Measurements from ENCODE around the gene CDC42BPG.
A peak's percentile ranks its signal among the peaks of the same experiment; 100 is the strongest.

CDC42BPG gene

DNA sequence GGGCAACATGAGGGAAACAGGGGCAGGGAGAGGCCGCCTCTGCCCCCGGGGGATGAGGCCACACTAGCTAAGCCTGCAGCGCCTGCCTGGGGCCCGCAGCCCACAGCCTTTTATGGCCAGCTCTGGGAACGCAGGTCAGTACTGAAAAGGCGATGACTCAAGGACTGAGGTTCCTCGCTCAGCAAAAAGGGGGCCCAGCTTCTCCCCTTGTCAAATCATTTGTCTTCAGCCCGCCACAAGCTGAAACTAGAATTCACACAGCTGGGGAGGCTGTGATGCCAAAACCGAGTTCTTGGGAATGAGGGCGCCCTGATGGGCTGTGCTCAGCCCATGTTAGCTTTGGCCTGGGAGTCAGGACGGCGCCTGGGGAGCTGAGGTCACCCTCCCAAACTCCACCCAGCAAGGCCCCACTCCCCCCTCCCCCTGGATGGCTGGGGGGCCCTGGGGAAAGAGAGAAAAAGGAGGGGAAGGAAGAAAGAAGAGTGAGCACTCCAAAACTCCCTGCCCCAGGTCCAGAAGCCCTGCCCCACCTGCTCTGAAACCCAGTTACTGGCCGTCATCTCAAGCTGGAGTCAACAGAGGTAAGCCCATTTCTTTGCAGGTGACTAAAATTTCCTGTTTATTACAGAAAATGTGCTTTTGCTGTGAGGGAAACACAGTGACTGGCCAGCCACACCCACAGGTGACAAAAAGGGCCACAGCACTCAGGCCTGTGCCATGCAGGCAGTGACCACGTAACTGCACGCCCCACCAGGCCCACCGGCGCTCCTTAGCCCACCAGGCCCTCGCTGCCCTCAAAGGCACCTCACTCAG lies 20.2 kb upstream of the CDC42BPG start:
- H2AFZ ChIP-seq (ENCODE audit: low read depth, low read length): no peak overlapping the region
- H3K4me3 ChIP-seq (ENCODE audit: low read length): peak overlapping the region; percentile 45
- H4K20me1 ChIP-seq (ENCODE audit: insufficient read depth, low read length): peaks cover 56% of the 10 kb centered on the region
- H3K36me3 ChIP-seq (replicated peaks; ENCODE audit: low read depth, low read length): peaks cover 37% of the 10 kb centered on the region
- no peaks in the 10 kb centered on the region for H3K27me3 ChIP-seq (ENCODE audit: low read depth, low read length)
- H3K27ac ChIP-seq (ENCODE audit: low read length): peak overlapping the region; percentile 39
- peaks cover 5% of the 10 kb centered on the region; the same call in 1 of the 2 replicates for H3K9me3 ChIP-seq (ENCODE audit: insufficient read depth, low read length)
- H3K4me1 ChIP-seq (ENCODE audit: low read length): peaks cover 62% of the 10 kb centered on the region
- H3K4me2 ChIP-seq (ENCODE audit: low read length): peak overlapping the region; percentile 77
- no peak for TF ChIP-seq EZH2phosphoT487 (IDR thresholded peaks at IDR 0.05; ENCODE audit: low read depth)
- TF ChIP-seq, protein P1, sequence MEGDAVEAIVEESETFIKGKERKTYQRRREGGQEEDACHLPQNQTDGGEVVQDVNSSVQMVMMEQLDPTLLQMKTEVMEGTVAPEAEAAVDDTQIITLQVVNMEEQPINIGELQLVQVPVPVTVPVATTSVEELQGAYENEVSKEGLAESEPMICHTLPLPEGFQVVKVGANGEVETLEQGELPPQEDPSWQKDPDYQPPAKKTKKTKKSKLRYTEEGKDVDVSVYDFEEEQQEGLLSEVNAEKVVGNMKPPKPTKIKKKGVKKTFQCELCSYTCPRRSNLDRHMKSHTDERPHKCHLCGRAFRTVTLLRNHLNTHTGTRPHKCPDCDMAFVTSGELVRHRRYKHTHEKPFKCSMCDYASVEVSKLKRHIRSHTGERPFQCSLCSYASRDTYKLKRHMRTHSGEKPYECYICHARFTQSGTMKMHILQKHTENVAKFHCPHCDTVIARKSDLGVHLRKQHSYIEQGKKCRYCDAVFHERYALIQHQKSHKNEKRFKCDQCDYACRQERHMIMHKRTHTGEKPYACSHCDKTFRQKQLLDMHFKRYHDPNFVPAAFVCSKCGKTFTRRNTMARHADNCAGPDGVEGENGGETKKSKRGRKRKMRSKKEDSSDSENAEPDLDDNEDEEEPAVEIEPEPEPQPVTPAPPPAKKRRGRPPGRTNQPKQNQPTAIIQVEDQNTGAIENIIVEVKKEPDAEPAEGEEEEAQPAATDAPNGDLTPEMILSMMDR (IDR thresholded peaks at IDR 0.05; ENCODE audit: low read depth, low read length): no peak
- H3K9ac ChIP-seq (ENCODE audit: low read length): peak overlapping the region; percentile 5; the same call in 1 of the 2 replicates
- H3K79me2 ChIP-seq (ENCODE audit: low read length): peaks cover 87% of the 10 kb centered on the region

DNA sequence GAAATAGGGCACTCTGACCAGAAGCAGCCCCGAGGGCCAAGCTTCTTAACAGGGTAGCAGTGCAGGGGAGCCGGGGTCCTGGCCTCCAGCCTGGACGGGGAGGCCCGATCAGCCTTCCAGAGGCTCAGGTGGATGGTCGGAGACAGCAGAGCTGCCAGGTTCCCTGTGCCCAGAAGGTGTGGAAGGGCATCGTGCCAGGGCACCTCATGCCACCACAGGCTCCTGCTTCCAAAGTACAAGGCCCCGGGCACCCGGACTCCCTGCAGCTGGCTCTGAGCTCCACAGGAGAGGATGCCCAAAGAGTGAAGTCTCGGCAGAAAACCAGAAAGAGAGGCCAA lies 19.7 kb upstream of the CDC42BPG start:
- Histone ChIP-seq H3K36me3 (replicated peaks; ENCODE audit: low read depth, low read length) (peaks cover 32% of the 10 kb centered on the region), H4K20me1 (ENCODE audit: insufficient read depth, low read length) (peaks cover 50% of the 10 kb centered on the region), H2AFZ (ENCODE audit: low read depth, low read length) (no peak overlapping the region), H3K9ac (ENCODE audit: low read length) (no peak overlapping the region), H3K9me3 (ENCODE audit: insufficient read depth, low read length) (peaks cover 5% of the 10 kb centered on the region; the same call in 1 of the 2 replicates), H3K27ac (ENCODE audit: low read length) (no peak overlapping the region), H3K27me3 (ENCODE audit: low read depth, low read length) (no peaks in the 10 kb centered on the region), H3K4me1 (ENCODE audit: low read length) (peaks cover 67% of the 10 kb centered on the region), H3K4me2 (ENCODE audit: low read length) (no peak overlapping the region), H3K79me2 (ENCODE audit: low read length) (peaks cover 81% of the 10 kb centered on the region), H3K4me3 (ENCODE audit: low read length) (no peak overlapping the region)
- TF ChIP-seq, protein P1 (IDR thresholded peaks at IDR 0.05; ENCODE audit: low read depth, low read length): no peak
- no peak for TF ChIP-seq EZH2phosphoT487 (IDR thresholded peaks at IDR 0.05; ENCODE audit: low read depth)

DNA sequence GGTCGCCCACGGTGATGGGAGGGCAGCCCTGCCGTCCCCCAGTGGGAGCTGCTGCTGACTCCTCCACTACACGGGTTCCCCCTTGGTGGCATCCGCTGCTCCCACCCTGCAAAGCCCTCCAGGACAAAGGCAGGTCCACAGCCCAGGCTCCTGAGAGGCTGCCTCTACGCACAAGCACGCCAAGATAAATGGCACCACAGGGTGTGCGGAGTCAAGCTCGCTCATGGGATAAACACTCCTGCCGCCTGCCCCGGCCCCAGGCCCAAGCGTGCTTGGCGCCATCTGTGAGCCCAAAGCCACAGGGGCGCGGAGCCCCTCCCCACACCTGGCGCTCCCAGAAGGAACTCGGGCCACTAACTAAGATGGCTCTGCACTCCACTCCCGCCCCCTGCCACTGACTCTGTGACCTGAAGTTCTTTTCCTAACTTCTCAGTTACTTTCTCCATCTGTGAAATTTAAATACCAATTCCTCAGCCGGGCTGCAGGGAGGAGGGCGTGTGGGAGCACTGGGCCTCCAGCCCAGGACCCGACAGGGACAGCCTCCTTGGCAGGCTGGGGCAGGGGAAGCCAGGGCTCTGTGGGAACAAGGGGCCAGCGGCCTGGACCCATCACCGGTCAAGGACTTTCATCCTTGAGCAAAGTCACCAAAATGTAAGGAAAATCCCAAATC lies 19.1 kb upstream of the CDC42BPG start:
- Histone ChIP-seq H3K9me3 (ENCODE audit: insufficient read depth, low read length) (peaks cover 5% of the 10 kb centered on the region; the same call in 1 of the 2 replicates), H2AFZ (ENCODE audit: low read depth, low read length) (no peak overlapping the region), H3K4me2 (ENCODE audit: low read length) (no peak overlapping the region), H4K20me1 (ENCODE audit: insufficient read depth, low read length) (peaks cover 44% of the 10 kb centered on the region), H3K27ac (ENCODE audit: low read length) (no peak overlapping the region), H3K36me3 (replicated peaks; ENCODE audit: low read depth, low read length) (peaks cover 28% of the 10 kb centered on the region), H3K4me1 (ENCODE audit: low read length) (peaks cover 73% of the 10 kb centered on the region), H3K27me3 (ENCODE audit: low read depth, low read length) (no peaks in the 10 kb centered on the region), H3K4me3 (ENCODE audit: low read length) (no peak overlapping the region), H3K79me2 (ENCODE audit: low read length) (peaks cover 77% of the 10 kb centered on the region), H3K9ac (ENCODE audit: low read length) (no peak overlapping the region)
- no peak for TF ChIP-seq EZH2phosphoT487 (IDR thresholded peaks at IDR 0.05; ENCODE audit: low read depth)
- TF ChIP-seq, protein P1 (IDR thresholded peaks at IDR 0.05; ENCODE audit: low read depth, low read length): no peak

DNA sequence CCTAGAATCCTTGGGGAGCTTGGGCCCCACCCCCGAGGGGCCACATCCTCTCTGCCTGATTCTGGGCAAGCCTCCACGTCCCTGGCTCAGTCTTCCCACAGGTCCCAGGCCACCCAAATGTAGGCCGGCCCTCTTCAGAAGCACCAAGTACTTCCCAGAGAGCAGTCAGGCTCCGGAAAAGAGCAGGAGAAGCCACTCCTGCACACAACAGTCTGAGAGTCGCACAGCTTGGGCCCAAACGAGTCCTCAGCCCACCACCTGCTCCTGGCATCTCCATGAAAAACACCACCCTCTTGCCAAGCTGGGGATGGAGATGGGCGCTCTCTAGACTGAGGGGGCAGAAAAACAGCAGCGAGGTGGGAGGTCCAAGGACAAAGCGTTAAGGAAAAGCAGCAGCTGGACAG lies 18.5 kb upstream of the CDC42BPG start:
- H3K4me1 ChIP-seq (ENCODE audit: low read length): peaks cover 77% of the 10 kb centered on the region
- H3K36me3 ChIP-seq (replicated peaks; ENCODE audit: low read depth, low read length): peaks cover 26% of the 10 kb centered on the region
- peaks cover 5% of the 10 kb centered on the region; the same call in 1 of the 2 replicates for H3K9me3 ChIP-seq (ENCODE audit: insufficient read depth, low read length)
- H3K4me2 ChIP-seq (ENCODE audit: low read length): no peak overlapping the region
- TF ChIP-seq, protein P1 (IDR thresholded peaks at IDR 0.05; ENCODE audit: low read depth, low read length): no peak
- TF ChIP-seq EZH2phosphoT487 (IDR thresholded peaks at IDR 0.05; ENCODE audit: low read depth): no peak
- H3K4me3 ChIP-seq (ENCODE audit: low read length): no peak overlapping the region
- no peak overlapping the region for H3K27ac ChIP-seq (ENCODE audit: low read length)
- H4K20me1 ChIP-seq (ENCODE audit: insufficient read depth, low read length): peaks cover 39% of the 10 kb centered on the region
- no peak overlapping the region for H3K9ac ChIP-seq (ENCODE audit: low read length)
- no peak overlapping the region for H2AFZ ChIP-seq (ENCODE audit: low read depth, low read length)
- no peaks in the 10 kb centered on the region for H3K27me3 ChIP-seq (ENCODE audit: low read depth, low read length)
- peaks cover 75% of the 10 kb centered on the region for H3K79me2 ChIP-seq (ENCODE audit: low read length)

All from OCI-LY3 (cell line).